K562 (cell line): ENCODE data around the gene SLC12A6.
A peak's percentile ranks its signal among the peaks of the same experiment; 100 is the strongest.

Source experiments
- CBX1 ChIP-seq: sonication (generic); IDR thresholded peaks from 2 replicates; pipeline ENCODE4 v1.6.1; 2016; ENCODE audit warnings: antibody characterized with exemption, low read depth, mild to moderate bottlenecking
- CEBPB ChIP-seq: fragments of 450-650 bp; IDR thresholded peaks from 2 replicates; pipeline ENCODE4 v1.6.1; 2016; ENCODE audit warnings: missing genetic modification characterization, missing compliant biosample characterization
- CTCF ChIP-seq, 3 experiments: IDR thresholded peaks in 2 of 3; conservative IDR thresholded peaks in 1 of 3; 2 replicates each; pipeline ENCODE4 v1.5.1; 2011 to 2012; ENCODE audit warnings: low read length in 3 of 3, mild to moderate bottlenecking in 3 of 3, control low read depth in 2 of 3, improper control_type of control experiment in 1 of 3, inconsistent platforms in 1 of 3, low read depth in 1 of 3, mixed read lengths in 1 of 3, moderate library complexity in 1 of 3; ENCODE audit not compliant: insufficient read depth in 2 of 3
- IRF9 ChIP-seq: fragments of 450-650 bp; IDR thresholded peaks from 2 replicates; pipeline ENCODE4 v1.6.1; 2016; ENCODE audit warnings: missing biosample characterization, missing genetic modification characterization
- MAZ ChIP-seq, 2 experiments: fragments of 450-650 bp in 1 of 2; sonication (generic) in 1 of 2; formaldehyde crosslinking; IDR thresholded peaks in 1 of 2; conservative IDR thresholded peaks in 1 of 2; 2 replicates each; pipeline versions ENCODE4 v1.4.0 to v1.5.0; 2020; ENCODE audit warnings: mild to moderate bottlenecking in 1 of 2, missing genetic modification reagents in 1 of 2
- NR3C1 ChIP-seq: sonication (generic); formaldehyde crosslinking; IDR thresholded peaks from 2 replicates; pipeline ENCODE4 v1.8.1; 2022; ENCODE audit warnings: missing genetic modification reagents
- POLR2A ChIP-seq: fragments of 450-650 bp; conservative IDR thresholded peaks from 2 replicates; pipeline ENCODE4 v1.6.1; 2016
- RAD21 ChIP-seq, 2 experiments: fragments of 250-450 bp in 1 of 2; fragments of 450-650 bp in 1 of 2; sonication (Bioruptor Pico) in 1 of 2; formaldehyde crosslinking in 1 of 2; IDR thresholded peaks in 1 of 2; conservative IDR thresholded peaks in 1 of 2; 2 replicates each; pipeline versions ENCODE4 v1.4.0 to v1.8.0; 2020 to 2022; ENCODE audit warnings: mild to moderate bottlenecking in 2 of 2, moderate library complexity in 1 of 2
- ZNF282 ChIP-seq: sonication (generic); formaldehyde crosslinking; IDR thresholded peaks from 2 replicates; pipeline ENCODE4 v1.8.1; 2023; ENCODE audit warnings: missing genetic modification reagents

- TF ChIP-seq CTCF (IDR thresholded peaks at IDR 0.05 in 2 of 3, conservative IDR thresholded peaks at IDR 0.05 in 1 of 3; ENCODE audit: insufficient read depth in 2 of 3, low read depth in 1 of 3, low read length in 3 of 3) (no peak), IRF9 (no peak), ZNF282 (no peak), CEBPB (tag) (peak; percentile 54), CBX1 (no peak), MAZ (CRISPR knock-in tag; conservative IDR thresholded peaks at IDR 0.05 in 1 of 2, IDR thresholded peaks at IDR 0.05 in 1 of 2) (no peak), POLR2A (no peak), NR3C1 (no peak), RAD21 (CRISPR knock-in tag; conservative IDR thresholded peaks at IDR 0.05 in 1 of 2, IDR thresholded peaks at IDR 0.05 in 1 of 2) (no peak)
These were observed 91.2 kb downstream of the SLC12A6 start for GRCh38 chr15:34246276-34246976.
